PC-3 (cell line): ENCODE data around the gene ADGRL4. TPM values are rescaled to one million over a fixed set of nuclear protein-coding genes. Genes with fewer than 3 reads are reported as not detected.

Experiments used
- ATAC-seq: fragments of 200-7000 bp; cut with Tn5 transposase; 2 replicates; pipeline ENCODE4 v1.9.1; 2020; ENCODE audit warnings: mild to moderate bottlenecking, moderate library complexity
- BruUV-seq: library from RNA; stranded (reverse); fragments of 400-500 nt; replicated peaks from 2 replicates; lab custom pipeline; 2021; lab: Mats Ljungman, UMichigan
- CTCF ChIA-PET: fragments of 300-600 bp; sonication (Branson Sonifier 250); formaldehyde crosslinking; loops from one replicate; lab custom pipeline; 2022; ENCODE audit warnings: antibody characterized with exemption; lab: Charles Lee
- POLR2A ChIA-PET: fragments of 300-600 bp; sonication (Branson Sonifier 250); formaldehyde crosslinking; loops from one replicate; lab custom pipeline; 2022; ENCODE audit warnings: antibody characterized with exemption; ENCODE audit not compliant: unreplicated experiment; lab: Charles Lee
- DNase-seq: peaks from one replicate; pipeline ENCODE4 v3.0.0-alpha.2; 2015
- H2AFZ ChIP-seq: fragments of 300-600 bp; sonication (generic); 2 replicates; pipeline ENCODE4 v1.6.0; 2016; ENCODE audit warnings: antibody characterized with exemption, low read length
- H3F3A ChIP-seq: fragments of 300-600 bp; sonication (generic); one replicate; pipeline ENCODE4 v1.6.0; 2017; ENCODE audit warnings: antibody characterized with exemption, low read length, control low read depth, mild to moderate bottlenecking; ENCODE audit not compliant: unreplicated experiment
- H3K27ac ChIP-seq: fragments of 300-600 bp; sonication (generic); 2 replicates; pipeline ENCODE4 v1.5.1; 2016; ENCODE audit warnings: mild to moderate bottlenecking, low read length
- H3K27me3 ChIP-seq: fragments of 300-600 bp; sonication (generic); 2 replicates; pipeline ENCODE4 v1.6.1; 2016; ENCODE audit warnings: low read length, mixed read lengths
- H3K36me3 ChIP-seq: fragments of 300-600 bp; sonication (generic); 2 replicates; pipeline ENCODE4 v1.6.1; 2016; ENCODE audit warnings: low read depth, mixed run types, low read length, mixed read lengths
- H3K4me1 ChIP-seq: fragments of 300-600 bp; sonication (generic); 2 replicates; pipeline ENCODE4 v1.5.1; 2016; ENCODE audit warnings: low read length; ENCODE audit not compliant: insufficient read depth
- H3K4me2 ChIP-seq: fragments of 300-600 bp; sonication (generic); 2 replicates; pipeline ENCODE4 v1.6.0; 2016; ENCODE audit warnings: low read length
- H3K4me3 ChIP-seq: fragments of 300-600 bp; sonication (generic); 2 replicates; pipeline ENCODE4 v1.5.1; 2016; ENCODE audit warnings: mild to moderate bottlenecking, low read length, mixed read lengths
- H3K79me2 ChIP-seq: fragments of 300-600 bp; sonication (generic); 2 replicates; pipeline ENCODE4 v1.6.1; 2017; ENCODE audit warnings: low read length, mixed read lengths
- H3K9ac ChIP-seq: fragments of 300-600 bp; sonication (generic); 2 replicates; pipeline ENCODE4 v1.6.0; 2016; ENCODE audit warnings: mild to moderate bottlenecking, low read length
- H3K9me2 ChIP-seq: fragments of 300-600 bp; sonication (generic); replicated peaks from 2 replicates; pipeline ENCODE4 v1.6.1; 2016; ENCODE audit warnings: mixed run types, low read length, mixed read lengths
- H3K9me3 ChIP-seq: fragments of 300-600 bp; sonication (generic); 2 replicates; pipeline ENCODE4 v1.6.1; 2016; ENCODE audit warnings: low read length, mixed read lengths
- H4K20me1 ChIP-seq: fragments of 300-600 bp; sonication (generic); 2 replicates; pipeline ENCODE4 v1.6.1; 2016; ENCODE audit warnings: low read length, mixed read lengths
- CTCF ChIP-seq: fragments of 300-600 bp; sonication (generic); conservative IDR thresholded peaks from 2 replicates; pipeline ENCODE4 v1.5.1; 2017; ENCODE audit warnings: antibody characterized with exemption, low read depth, mild to moderate bottlenecking, low read length
- EZH2 ChIP-seq: fragments of 300-600 bp; sonication (generic); IDR thresholded peaks from one replicate; pipeline ENCODE4 v1.6.1; 2017; ENCODE audit warnings: antibody characterized with exemption, mild to moderate bottlenecking, low read length; ENCODE audit not compliant: unreplicated experiment
- EZH2phosphoT487 ChIP-seq: fragments of 300-600 bp; sonication (generic); IDR thresholded peaks from 2 replicates; pipeline ENCODE4 v1.6.1; 2018; ENCODE audit warnings: mild to moderate bottlenecking, antibody characterized with exemption, low read length, borderline replicate concordance
- intact Hi-C: fragments of 100-400 bp; cut with micrococcal nuclease; formaldehyde crosslinking; loops from 2 replicates; pipeline ENCODE4 v1.9.0; 2023
- total RNA-seq: library from RNA; depleted of rRNA; stranded (reverse); fragments of >200 nt; gene quantifications from 2 replicates; pipeline ENCODE4 v1.2.3, GENCODE V29; 2014

ADGRL4 gene
- total RNA-seq, 1 experiment from 2014 or later, result not detected

- no peak for ATAC-seq
- no peaks in the 10 kb centered on the region for H3K9me3 ChIP-seq
- no peak overlapping the region for H3K27ac ChIP-seq
- H4K20me1 ChIP-seq, result no peaks in the 10 kb centered on the region
- BruUV-seq, result no TSS peak
- POLR2A ChIA-PET, result no interaction called here
- no peak overlapping the region for H3K4me3 ChIP-seq
- H3K27me3 ChIP-seq, result no peaks in the 10 kb centered on the region
- no peaks in the 10 kb centered on the region for H3K79me2 ChIP-seq
- intact Hi-C loops, result no loop called here
- CTCF ChIA-PET, result no interaction called here
- no peak overlapping the region for H2AFZ ChIP-seq
- no peak for DNase-seq
- H3K36me3 ChIP-seq, result no peaks in the 10 kb centered on the region
- H3K4me2 ChIP-seq, result no peak overlapping the region
- H3K4me1 ChIP-seq, result no peaks in the 10 kb centered on the region
- no peaks in the 10 kb centered on the region for H3K9me2 ChIP-seq
- TF ChIP-seq EZH2phosphoT487, result no peak
- TF ChIP-seq CTCF, result no peak
- no peak for TF ChIP-seq EZH2
- no peak overlapping the region for H3K9ac ChIP-seq
- no peaks in the 10 kb centered on the region for H3F3A ChIP-seq
Measured at GRCh38 chr1:78958711-78959110, 47.8 kb downstream of the ADGRL4 start.

GRCh38 chr1:78950826-78951225 is 55.7 kb downstream of the ADGRL4 start:
- Histone ChIP-seq H3K4me2 (no peak overlapping the region), H3K27me3 (no peaks in the 10 kb centered on the region), H3K4me1 (no peaks in the 10 kb centered on the region), H4K20me1 (no peaks in the 10 kb centered on the region), H3K9me2 (no peaks in the 10 kb centered on the region), H2AFZ (no peak overlapping the region), H3K9ac (no peak overlapping the region), H3K27ac (no peak overlapping the region), H3K4me3 (no peak overlapping the region), H3K79me2 (no peaks in the 10 kb centered on the region), H3F3A (no peaks in the 10 kb centered on the region), H3K36me3 (no peaks in the 10 kb centered on the region), H3K9me3 (no peaks in the 10 kb centered on the region)
- no peak for TF ChIP-seq EZH2phosphoT487
- TF ChIP-seq CTCF, result no peak
- TF ChIP-seq EZH2, result no peak
- no peak for ATAC-seq
- BruUV-seq, result no TSS peak
- ChIA-PET POLR2A (no interaction called here), CTCF (no interaction called here)
- intact Hi-C loops, result no loop called here
- no peak for DNase-seq

DNA sequence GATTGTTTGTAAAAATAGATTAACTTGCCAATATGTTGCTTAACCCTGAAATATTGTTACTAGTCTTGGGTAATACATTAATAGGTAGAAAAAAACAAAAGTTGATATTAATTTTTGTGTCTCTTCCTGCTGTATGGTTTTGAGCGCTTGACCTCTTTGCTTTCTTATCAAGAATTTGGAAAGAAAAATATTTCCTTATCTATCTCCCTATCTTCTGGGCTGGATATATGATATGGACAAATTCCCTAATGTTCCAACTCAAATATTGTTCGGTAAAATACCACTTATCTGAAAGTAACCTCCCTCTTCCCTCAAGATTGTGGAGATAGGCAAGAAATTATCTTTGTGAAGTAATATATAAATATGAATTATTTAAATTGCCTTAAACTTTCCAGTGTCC is 57.3 kb downstream of the ADGRL4 start:
- Histone ChIP-seq H3F3A (no peaks in the 10 kb centered on the region), H3K4me1 (no peaks in the 10 kb centered on the region), H3K79me2 (no peaks in the 10 kb centered on the region), H2AFZ (no peak overlapping the region), H3K9ac (no peak overlapping the region), H3K4me2 (no peak overlapping the region), H3K9me3 (no peaks in the 10 kb centered on the region), H3K27me3 (no peaks in the 10 kb centered on the region), H4K20me1 (no peaks in the 10 kb centered on the region), H3K4me3 (no peak overlapping the region), H3K27ac (no peak overlapping the region), H3K36me3 (no peaks in the 10 kb centered on the region), H3K9me2 (no peaks in the 10 kb centered on the region)
- intact Hi-C loops, result no loop called here
- no peak for DNase-seq
- BruUV-seq, result no TSS peak
- no peak for ATAC-seq
- ChIA-PET POLR2A (no interaction called here), CTCF (no interaction called here)
- TF ChIP-seq EZH2phosphoT487, result no peak
